ENCODE results near the gene KMT2A.

DNA sequence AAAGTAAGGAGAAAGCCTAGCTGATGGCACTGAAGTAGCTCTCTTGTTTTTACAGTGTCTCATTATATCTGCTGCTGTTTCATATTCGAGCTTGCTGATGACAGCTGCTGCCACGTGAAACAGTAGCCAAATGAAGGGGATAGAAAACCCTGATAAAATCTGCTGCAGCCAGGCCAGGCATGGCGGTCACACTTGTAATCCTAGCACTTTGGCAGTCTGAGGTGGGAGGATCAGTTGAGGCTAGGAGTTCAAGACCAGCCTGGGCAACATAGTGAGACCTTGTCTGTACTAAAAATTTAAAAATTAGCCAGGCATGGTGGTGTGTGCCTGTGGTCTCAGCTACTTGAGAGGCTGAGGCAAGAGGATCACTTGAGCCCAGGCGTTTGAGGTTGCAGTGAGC is 116.0 kb downstream of the KMT2A start:
- TF ChIP-seq CTCF (IDR thresholded peaks at IDR 0.05; ENCODE audit: low read depth, low read length): no peak
- TF ChIP-seq POLR2A (IDR thresholded peaks at IDR 0.05; ENCODE audit: extremely low read depth, insufficient read length): no peak
- TF ChIP-seq MYC (IDR thresholded peaks at IDR 0.05; ENCODE audit: low read depth, low read length): no peak
- TF ChIP-seq MAX (IDR thresholded peaks at IDR 0.05; ENCODE audit: low read depth, low read length): no peak

Data from NB4 (cell line).